Right lobe of liver (tissue), 6 donors: ENCODE data around the gene HCAR1. TPM values are rescaled to one million over a fixed set of nuclear protein-coding genes. Genes with fewer than 3 reads are reported as not detected.

Experiments
- ATAC-seq, 4 donors: fragments of 200-7000 bp; cut with Tn5 transposase; one replicate each; pipeline ENCODE4 v1.9.1; 2020; ENCODE audit warnings: mild to moderate bottlenecking in 4 of 4, moderate library complexity in 4 of 4
- DNase-seq, 3 donors: peaks; one replicate each; pipeline ENCODE4 v3.0.0-alpha.2; 2020
- H3K27ac ChIP-seq, 3 donors: fragments of 200-600 bp; one replicate each; pipeline ENCODE4 v1.8.0; 2022
- H3K27me3 ChIP-seq, 2 donors: fragments of 200-600 bp; one replicate each; pipeline ENCODE4 v1.8.0; 2022
- H3K36me3 ChIP-seq, 4 donors: fragments of 200-600 bp; sonication (generic) in 1 of 4; one replicate each; pipeline versions ENCODE4 v1.5.1 to v1.8.0; 2017 to 2022; ENCODE audit warnings: control low read depth in 1 of 4
- H3K4me1 ChIP-seq, 4 donors: fragments of 200-600 bp; sonication (generic) in 1 of 4; one replicate each; pipeline versions ENCODE4 v1.5.1 to v1.8.0; 2017 to 2022; ENCODE audit warnings: control low read depth in 1 of 4
- H3K4me3 ChIP-seq, 3 donors: fragments of 200-600 bp; one replicate each; pipeline ENCODE4 v1.8.0; 2022
- H3K9me3 ChIP-seq, 4 donors: fragments of 200-600 bp; sonication (generic) in 1 of 4; one replicate each; pipeline versions ENCODE4 v1.5.1 to v1.8.0; 2017 to 2022; ENCODE audit warnings: control low read depth in 1 of 4
- CTCF ChIP-seq, 4 donors: fragments of 200-600 bp in 3 of 4; fragments of 450-650 bp in 1 of 4; IDR thresholded peaks; one replicate each; pipeline versions ENCODE4 v1.5.1 to v1.8.0; 2016 to 2022; ENCODE audit warnings: antibody characterized with exemption in 4 of 4, mild to moderate bottlenecking in 2 of 4
- POLR2A ChIP-seq: fragments of 450-650 bp; IDR thresholded peaks from one replicate; pipeline ENCODE4 v1.6.1; 2017; ENCODE audit warnings: antibody characterized with exemption, mild to moderate bottlenecking
- WGBS: methylation state at CpG from one replicate; pipeline ENCODE4 v1.1.6; 2018; ENCODE audit warnings: low coverage, low lambda C conversion rate; ENCODE audit not compliant: insufficient coverage; ENCODE audit errors: missing lambda C conversion rate; 5-methylcytosine and 5-hydroxymethylcytosine counted together
- intact Hi-C, 2 donors: fragments of 100-400 bp; cut with DNase I; formaldehyde crosslinking; loops; one replicate each; pipeline versions ENCODE4 v1.11.2 to v1.14.1; 2022
- total RNA-seq, 6 experiments: library from RNA; depleted of rRNA in 2 of 6; stranded (reverse); fragments of >200 nt in 2 of 6; fragmentation: NEBNext Ultra II Directional in 3 of 6; extraction: Animal tissue kit (Norgen Biotek cat#: 25700) in 3 of 6; gene quantifications; one replicate each; pipeline versions ENCODE4 v1.1.0 to v1.2.4, GENCODE V29; 2016 to 2023
- donor health status: DM: no; HTN: yes; CAD: no.
- donor health status: DM: no; HTN: no; CAD: no.
- donor health status: DM: no; HTN: no; CAD: no.
- donor health status: DM: no; HTN: yes; CAD: no.
- donor health status: DM: no; HTN: yes; CAD: no.

The HCAR1 gene
- total RNA-seq, 6 experiments from 2014 or later: not detected

- Histone ChIP-seq H3K27me3 (no peaks in the 10 kb centered on the region), H3K36me3 (no peaks in the 10 kb centered on the region), H3K27ac (no peak overlapping the region), H3K4me3 (no peak overlapping the region), H3K4me1 (no peaks in the 10 kb centered on the region), H3K9me3 (no peaks in the 10 kb centered on the region)
- no peak for TF ChIP-seq CTCF (IDR thresholded peaks at IDR 0.05)
- no peak for TF ChIP-seq POLR2A
- intact Hi-C loops: no loop called here
- WGBS: 45% methylated on average over 3 of the region's 3 CpGs
- ATAC-seq (peak in 1 of 4 donors; percentile 25), DNase-seq (no peak)
These were observed 1.5 kb upstream of the HCAR1 start for GRCh38 chr12:122732170-122732569.

GRCh38 chr12:122729583-122730214, 945 bp downstream of the HCAR1 start:
- H3K27ac ChIP-seq: no peak overlapping the region
- intact Hi-C loops: no loop called here
- no peaks in the 10 kb centered on the region for H3K27me3 ChIP-seq
- no peak for TF ChIP-seq POLR2A
- no peak for TF ChIP-seq CTCF (IDR thresholded peaks at IDR 0.05)
- WGBS: 87% methylated on average over 10 of the region's 27 CpGs
- ATAC-seq (peak in 1 of 4 donors; percentile 40), DNase-seq (no peak)
- H3K4me1 ChIP-seq: no peaks in the 10 kb centered on the region
- no peaks in the 10 kb centered on the region for H3K36me3 ChIP-seq
- H3K9me3 ChIP-seq: no peaks in the 10 kb centered on the region
- no peak overlapping the region for H3K4me3 ChIP-seq

- intact Hi-C loops: no loop called here
- no peak overlapping the region for H3K4me3 ChIP-seq
- H3K27ac ChIP-seq: no peak overlapping the region
- no peaks in the 10 kb centered on the region for H3K27me3 ChIP-seq
- no peak for DNase-seq
- H3K9me3 ChIP-seq: no peaks in the 10 kb centered on the region
- no peaks in the 10 kb centered on the region for H3K4me1 ChIP-seq
- no peaks in the 10 kb centered on the region for H3K36me3 ChIP-seq
- 57% methylated on average over 4 of the region's 5 CpGs for WGBS
- TF ChIP-seq CTCF (IDR thresholded peaks at IDR 0.05): no peak
- TF ChIP-seq POLR2A: no peak
- peak in 2 of 4 donors; percentile 21 to 44 for ATAC-seq
These were observed 4.5 kb downstream of the HCAR1 start for GRCh38 chr12:122726080-122726558.

- H3K27ac ChIP-seq: no peak overlapping the region
- H3K9me3 ChIP-seq: no peaks in the 10 kb centered on the region
- TF ChIP-seq CTCF (IDR thresholded peaks at IDR 0.05) (no peak), POLR2A (no peak)
- no peak overlapping the region for H3K4me3 ChIP-seq
- H3K4me1 ChIP-seq: no peaks in the 10 kb centered on the region
- H3K36me3 ChIP-seq: no peaks in the 10 kb centered on the region
- DNase-seq (no peak), ATAC-seq (no peak)
- H3K27me3 ChIP-seq: no peaks in the 10 kb centered on the region
- WGBS: 60% methylated on average over 6 of the region's 6 CpGs
- intact Hi-C loops: no loop called here
These were observed 5.1 kb downstream of the HCAR1 start for GRCh38 chr12:122725452-122726079.
